Natural killer cell (primary cell): Measurements from ENCODE around the gene HAPLN2. TPM values are rescaled to one million over a fixed set of nuclear protein-coding genes. Genes with fewer than 3 reads are reported as not detected.

ENCODE experiments used
- ATAC-seq, 3 donors: fragments of 150-1000 bp in 2 of 3; fragments of 200-7000 bp in 1 of 3; cut with Tn5 transposase; 1 replicate in 1 of 3; 2 replicates in 2 of 3; pipeline ENCODE4 v1.10.0; 2021; ENCODE audit warnings: mild to moderate bottlenecking in 2 of 3, moderate library complexity in 2 of 3
- DNase-seq, 2 donors: peaks; one replicate each; pipeline versions ENCODE4 v3.0.0 to v3.0.0-alpha.2; 2013 to 2021; ENCODE audit warnings: mixed read lengths in 1 of 2
- H3K27ac ChIP-seq: one replicate; pipeline ENCODE4 v1.5.1; 2013; ENCODE audit warnings: mild to moderate bottlenecking, low read length
- H3K27me3 ChIP-seq: one replicate; pipeline ENCODE4 v1.6.1; 2013; ENCODE audit warnings: low read length; ENCODE audit not compliant: control insufficient read depth, insufficient read depth
- H3K36me3 ChIP-seq: one replicate; pipeline ENCODE4 v1.6.1; 2013; ENCODE audit warnings: low read length; ENCODE audit not compliant: control insufficient read depth, insufficient read depth
- H3K4me1 ChIP-seq: one replicate; pipeline ENCODE4 v1.6.1; 2013; ENCODE audit warnings: low read length; ENCODE audit not compliant: control insufficient read depth, insufficient read depth
- H3K4me3 ChIP-seq: one replicate; pipeline ENCODE4 v1.5.1; 2013; ENCODE audit warnings: low read length
- H3K9me3 ChIP-seq: one replicate; pipeline ENCODE4 v1.6.1; 2013; ENCODE audit warnings: low read length; ENCODE audit not compliant: control insufficient read depth, insufficient read depth
- H3K27ac Mint-ChIP-seq, 2 donors: one replicate each; pipeline ENCODE4 v1.8.0; 2022; ENCODE audit warnings: mild to moderate bottlenecking in 2 of 2, mixed read lengths in 2 of 2, moderate library complexity in 1 of 2
- H3K27me3 Mint-ChIP-seq, 2 donors: one replicate each; pipeline ENCODE4 v1.8.0; 2022; ENCODE audit warnings: low read depth in 2 of 2, mixed read lengths in 2 of 2
- H3K36me3 Mint-ChIP-seq: one replicate; pipeline ENCODE4 v1.8.0; 2022; ENCODE audit warnings: mixed read lengths
- H3K4me1 Mint-ChIP-seq, 2 donors: one replicate each; pipeline ENCODE4 v1.8.0; 2022; ENCODE audit warnings: mixed read lengths in 2 of 2
- H3K4me3 Mint-ChIP-seq: one replicate; pipeline ENCODE4 v1.8.0; 2022; ENCODE audit warnings: mild to moderate bottlenecking, moderate library complexity, mixed read lengths
- H3K9me3 Mint-ChIP-seq, 2 donors: one replicate each; pipeline ENCODE4 v1.8.0; 2022; ENCODE audit warnings: mixed read lengths in 2 of 2
- WGBS: methylation state at CpG from one replicate; pipeline ENCODE4 v1.1.7; 2013; ENCODE audit warnings: missing lambda C conversion rate; ENCODE audit not compliant: insufficient coverage; 5-methylcytosine and 5-hydroxymethylcytosine counted together
- intact Hi-C: fragments of 100-400 bp; cut with micrococcal nuclease; formaldehyde crosslinking; loops from one replicate; pipeline ENCODE4 v1.14.2; 2022
- total RNA-seq, 4 donors: library from RNA; stranded (reverse); fragments of 120-200 nt in 1 of 4; gene quantifications; one replicate each; pipeline versions ENCODE4 v1.2.3 to v1.2.4, GENCODE V29; 2013 to 2022
- TF ChIP-seq, protein P1 (sequence below): fragments of 200-600 bp; IDR thresholded peaks from one replicate; pipeline ENCODE4 v1.8.0; 2022; ENCODE audit warnings: antibody characterized with exemption

The HAPLN2 gene
- total RNA-seq, 3 donors from 2014 or later (not counting 1 experiment from before 2014, with no cell fraction given), result not detected

DNA sequence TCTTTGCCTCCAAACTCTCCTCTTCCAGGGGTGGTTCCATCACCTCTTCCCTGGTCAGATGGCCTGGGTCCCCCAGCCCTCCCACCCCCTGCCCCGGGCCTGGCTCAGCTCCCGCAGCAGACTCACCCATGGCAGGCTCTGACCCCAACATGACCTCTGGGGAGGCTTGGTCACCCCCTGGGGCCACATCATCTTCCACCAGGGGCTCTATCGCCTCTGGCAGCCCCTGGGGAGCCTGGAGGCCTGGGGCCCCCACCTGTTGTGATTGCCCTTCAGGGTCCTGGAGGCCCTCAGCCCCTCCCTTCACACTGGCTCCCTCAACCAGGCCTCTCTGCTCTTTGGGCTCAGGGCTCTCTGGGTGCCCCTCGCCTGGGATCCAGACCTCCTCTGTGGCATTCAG lies 51.6 kb downstream of the HAPLN2 start:
- peaks cover under 1% of the 10 kb centered on the region for H3K4me1 ChIP-seq
- Mint-ChIP-seq H3K27me3 (peaks cover 33 to 36% of the 10 kb centered on the region in 2 donors), H3K4me1 (no peaks in the 10 kb centered on the region), H3K27ac (peak overlapping the region in 1 of 2 donors; percentile 19), H3K4me3 (no peak overlapping the region), H3K9me3 (no peaks in the 10 kb centered on the region), H3K36me3 (no peaks in the 10 kb centered on the region)
- peaks cover 4% of the 10 kb centered on the region for H3K27me3 ChIP-seq
- ATAC-seq, result no peak
- H3K27ac ChIP-seq, result no peak overlapping the region
- intact Hi-C loops, result no loop called here
- H3K4me3 ChIP-seq, result no peak overlapping the region
- no peaks in the 10 kb centered on the region for H3K9me3 ChIP-seq
- WGBS, result 59% methylated on average over 4 of the region's 4 CpGs
- TF ChIP-seq, protein P1, sequence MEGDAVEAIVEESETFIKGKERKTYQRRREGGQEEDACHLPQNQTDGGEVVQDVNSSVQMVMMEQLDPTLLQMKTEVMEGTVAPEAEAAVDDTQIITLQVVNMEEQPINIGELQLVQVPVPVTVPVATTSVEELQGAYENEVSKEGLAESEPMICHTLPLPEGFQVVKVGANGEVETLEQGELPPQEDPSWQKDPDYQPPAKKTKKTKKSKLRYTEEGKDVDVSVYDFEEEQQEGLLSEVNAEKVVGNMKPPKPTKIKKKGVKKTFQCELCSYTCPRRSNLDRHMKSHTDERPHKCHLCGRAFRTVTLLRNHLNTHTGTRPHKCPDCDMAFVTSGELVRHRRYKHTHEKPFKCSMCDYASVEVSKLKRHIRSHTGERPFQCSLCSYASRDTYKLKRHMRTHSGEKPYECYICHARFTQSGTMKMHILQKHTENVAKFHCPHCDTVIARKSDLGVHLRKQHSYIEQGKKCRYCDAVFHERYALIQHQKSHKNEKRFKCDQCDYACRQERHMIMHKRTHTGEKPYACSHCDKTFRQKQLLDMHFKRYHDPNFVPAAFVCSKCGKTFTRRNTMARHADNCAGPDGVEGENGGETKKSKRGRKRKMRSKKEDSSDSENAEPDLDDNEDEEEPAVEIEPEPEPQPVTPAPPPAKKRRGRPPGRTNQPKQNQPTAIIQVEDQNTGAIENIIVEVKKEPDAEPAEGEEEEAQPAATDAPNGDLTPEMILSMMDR, result no peak
- H3K36me3 ChIP-seq, result no peaks in the 10 kb centered on the region
- no peak for DNase-seq

DNA sequence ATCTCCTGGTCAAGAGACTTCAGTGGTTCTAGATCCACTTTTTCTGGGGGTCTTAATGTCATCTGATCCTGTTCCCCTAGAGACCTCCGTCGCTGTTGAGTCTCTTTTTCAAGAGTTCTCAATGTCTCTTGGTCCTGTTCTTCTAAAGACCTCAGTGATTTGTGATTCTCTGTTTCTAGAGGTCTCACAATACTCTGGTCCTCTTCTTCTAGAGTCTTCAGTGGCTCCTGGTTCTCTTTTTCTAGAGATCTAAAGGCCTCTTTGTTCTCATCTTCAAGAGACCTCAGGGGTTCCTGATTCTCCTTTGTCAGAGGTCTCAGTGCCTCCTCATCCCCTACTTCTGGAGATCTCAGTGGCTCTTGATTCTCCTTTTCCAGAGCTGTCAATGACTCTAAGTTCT lies 52.6 kb downstream of the HAPLN2 start:
- DNase-seq, result no peak
- Histone ChIP-seq H3K9me3 (no peaks in the 10 kb centered on the region), H3K27ac (no peak overlapping the region), H3K36me3 (no peaks in the 10 kb centered on the region), H3K27me3 (peaks cover 10% of the 10 kb centered on the region), H3K4me1 (no peaks in the 10 kb centered on the region), H3K4me3 (no peak overlapping the region)
- Mint-ChIP-seq H3K36me3 (no peaks in the 10 kb centered on the region), H3K27me3 (peaks cover 33 to 36% of the 10 kb centered on the region in 2 donors), H3K27ac (no peak overlapping the region), H3K4me1 (no peaks in the 10 kb centered on the region), H3K9me3 (no peaks in the 10 kb centered on the region), H3K4me3 (no peak overlapping the region)
- no peak for ATAC-seq
- 92% methylated on average over 2 of the region's 2 CpGs for WGBS
- TF ChIP-seq, protein P1, result no peak
- intact Hi-C loops, result no loop called here

DNA sequence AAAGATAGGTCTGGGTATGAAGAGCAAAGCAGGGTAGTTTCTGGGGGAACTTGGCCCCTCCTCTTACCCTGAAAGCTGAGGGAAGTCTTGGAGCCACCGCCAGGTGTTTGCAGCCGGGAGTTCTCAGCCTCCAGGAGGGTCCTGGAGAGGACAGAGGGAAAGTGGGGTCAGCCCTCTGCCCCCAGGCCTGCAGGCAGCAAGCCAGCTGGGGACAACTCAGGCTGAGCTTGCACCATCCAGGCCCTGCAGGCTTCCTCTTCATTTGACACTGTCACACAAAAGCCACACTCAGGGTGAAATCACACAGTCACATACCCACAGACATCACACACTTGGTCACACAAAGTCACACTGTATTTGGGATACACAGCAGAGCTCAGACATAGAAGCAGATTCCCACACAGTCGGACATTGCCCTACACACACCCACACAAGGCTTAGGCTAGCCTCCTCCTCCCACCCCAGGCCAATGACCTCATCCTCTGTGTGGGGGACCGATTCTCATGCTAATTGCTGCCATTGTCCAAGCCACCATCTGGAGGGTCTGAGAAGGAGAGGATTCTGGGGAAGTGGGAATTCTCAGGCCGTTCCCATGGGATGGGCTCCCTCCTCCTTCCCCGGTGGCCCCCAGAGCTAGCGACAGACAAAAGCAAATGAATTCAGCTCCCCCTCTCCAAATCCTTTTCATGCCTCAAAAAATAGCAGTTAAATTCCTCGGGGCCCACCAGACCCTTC lies 54.3 kb downstream of the HAPLN2 start:
- Histone ChIP-seq H3K4me3 (no peak overlapping the region), H3K9me3 (no peaks in the 10 kb centered on the region), H3K36me3 (no peaks in the 10 kb centered on the region), H3K4me1 (peaks cover 10% of the 10 kb centered on the region), H3K27ac (no peak overlapping the region), H3K27me3 (peaks cover 23% of the 10 kb centered on the region)
- ATAC-seq (peak in 1 of 3 donors; percentile 13), DNase-seq (no peak)
- Mint-ChIP-seq H3K4me1 (peaks cover 5 to 16% of the 10 kb centered on the region in 2 donors), H3K36me3 (no peaks in the 10 kb centered on the region), H3K4me3 (no peak overlapping the region), H3K9me3 (no peaks in the 10 kb centered on the region), H3K27me3 (peaks cover 43 to 48% of the 10 kb centered on the region in 2 donors), H3K27ac (no peak overlapping the region)
- intact Hi-C loops, result no loop called here
- 70% methylated on average over 7 of the region's 8 CpGs for WGBS
- TF ChIP-seq, protein P1, result no peak

Other genes starting within 250 kb of the HAPLN2 start
- gene MEF2D, start 118.6 kb upstream of the HAPLN2 start, total RNA-seq, result 100 to 1,000 TPM; 232 to 298 (median 284) TPM
- gene IQGAP3, start 46.9 kb upstream of the HAPLN2 start, total RNA-seq, result under 1 TPM; 0.08 to 0.21 (median 0.14) TPM
- gene TTC24, start 39.7 kb upstream of the HAPLN2 start, total RNA-seq, result 1 to 10 TPM; 3.3 to 4.1 (median 4.0) TPM
- gene NAXE, start 27.6 kb upstream of the HAPLN2 start, total RNA-seq, result 10 to 100 TPM; 32.6 to 52.5 (median 36.6) TPM
- 10 to 100 TPM; 19.3 to 27.3 (median 22.1) TPM for gene GPATCH4, start 17.9 kb upstream of the HAPLN2 start, total RNA-seq
- under 1 TPM; 0.18 to 0.25 (median 0.19) TPM for gene BCAN, start 22.7 kb downstream of the HAPLN2 start, total RNA-seq
- not detected for gene NES, start 58.0 kb downstream of the HAPLN2 start, total RNA-seq
- gene CRABP2, start 86.2 kb downstream of the HAPLN2 start, total RNA-seq, result 1 to 10 TPM; 3.0 to 3.8 (median 3.0) TPM
- gene METTL25B, start 109.1 kb downstream of the HAPLN2 start, total RNA-seq, result 10 to 100 TPM; 23.5 to 25.3 (median 23.8) TPM
- gene ISG20L2, start 109.4 kb downstream of the HAPLN2 start, total RNA-seq, result 10 to 100 TPM; 60.3 to 71.9 (median 68.7) TPM
- 10 to 100 TPM; 15.9 to 19.7 (median 18.7) TPM for gene MRPL24, start 121.7 kb downstream of the HAPLN2 start, total RNA-seq
- 100 to 1,000 TPM in 1 of 3 donors, 10 to 100 TPM in 2; 95.3 to 110 (median 96.6) TPM for gene HDGF, start 132.3 kb downstream of the HAPLN2 start, total RNA-seq
- 10 to 100 TPM; 66.5 to 92.4 (median 69.1) TPM for gene PRCC, start 148.1 kb downstream of the HAPLN2 start, total RNA-seq
- gene SH2D2A, start 197.4 kb downstream of the HAPLN2 start, total RNA-seq, result 100 to 1,000 TPM; 155 to 324 (median 312) TPM
- gene INSRR, start 239.7 kb downstream of the HAPLN2 start, total RNA-seq, result under 1 TPM; 0.10 to 0.18 (median 0.14) TPM
- 10 to 100 TPM in 1 of 3 donors, 1 to 10 TPM in 2; 1.7 to 16.7 (median 2.4) TPM for gene NTRK1, start 241.4 kb downstream of the HAPLN2 start, total RNA-seq